HL-60 (cell line): ENCODE measurements around the gene NBDY.

ENCODE experiments used
- DNase-seq, 2 experiments: peaks; one replicate each; pipeline ENCODE4 v3.0.0-alpha.2; 2010 to 2020; ENCODE audit warnings: low read depth in 1 of 2, low spot score in 1 of 2
- H3K27ac ChIP-seq: fragments of 250-450 bp; sonication (Bioruptor Pico); replicated peaks from 2 replicates; pipeline ENCODE4 v1.5.1; 2020; ENCODE audit warnings: mild to moderate bottlenecking, moderate library complexity
- H3K27me3 ChIP-seq: fragments of 250-450 bp; sonication (Bioruptor Pico); 2 replicates; pipeline ENCODE4 v1.5.1; 2021; ENCODE audit warnings: mild to moderate bottlenecking, moderate library complexity; ENCODE audit not compliant: insufficient read depth, poor library complexity, severe bottlenecking
- H3K4me3 ChIP-seq: replicated peaks from 2 replicates; pipeline ENCODE4 v1.5.1; 2011; ENCODE audit warnings: mild to moderate bottlenecking, control low read depth, low read length; ENCODE audit not compliant: insufficient read depth
- GABPA ChIP-seq: IDR thresholded peaks from 2 replicates; pipeline ENCODE4 v1.6.1; 2012; ENCODE audit warnings: low read depth
- POLR2AphosphoS5 ChIP-seq: IDR thresholded peaks from 2 replicates; pipeline ENCODE4 v1.6.1; 2012; ENCODE audit warnings: low read depth
- SPI1 ChIP-seq: IDR thresholded peaks from 2 replicates; pipeline ENCODE4 v1.6.1; 2012; ENCODE audit warnings: low read depth, mild to moderate bottlenecking, borderline replicate concordance
- TF ChIP-seq, protein P1 (sequence below): IDR thresholded peaks from 2 replicates; pipeline ENCODE4 v1.6.1; 2012; ENCODE audit warnings: low read depth; ENCODE audit not compliant: insufficient replicate concordance
- TF ChIP-seq, protein P2 (sequence below): IDR thresholded peaks from one replicate; pipeline ENCODE4 v1.5.1; 2011; ENCODE audit warnings: low read length, control low read depth, inconsistent platforms; ENCODE audit not compliant: insufficient read depth

The NBDY gene

DNA sequence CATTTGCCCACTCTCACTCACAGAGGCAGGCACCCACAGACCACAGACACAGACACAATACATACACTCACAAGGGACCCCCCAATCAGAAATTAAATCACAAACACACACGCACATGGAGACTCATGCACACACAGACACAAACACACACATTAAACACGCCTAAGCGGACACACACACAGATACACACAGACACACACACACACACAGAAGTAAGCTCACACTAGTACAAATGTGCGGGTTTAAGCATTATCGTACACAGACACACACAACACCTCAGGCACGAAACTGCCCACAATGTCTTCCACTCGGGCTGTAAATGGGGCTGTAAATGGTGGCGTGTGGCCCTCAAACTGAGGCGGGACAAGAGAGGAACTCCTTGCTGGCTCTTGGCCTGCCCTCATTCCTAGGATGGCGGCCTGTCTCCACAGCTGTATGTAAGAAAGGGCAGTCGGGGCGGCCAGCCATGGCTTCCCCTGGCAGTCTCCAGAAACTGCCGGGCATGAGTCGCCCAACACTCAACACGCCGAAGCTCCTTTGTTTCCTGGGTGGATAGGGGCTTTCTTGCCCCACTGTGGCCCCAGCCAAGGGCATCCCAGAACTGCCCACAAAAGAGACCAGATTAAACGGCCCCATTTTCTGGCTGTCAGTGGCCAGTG, 53.9 kb downstream of the NBDY start:
- TF ChIP-seq, protein P1, sequence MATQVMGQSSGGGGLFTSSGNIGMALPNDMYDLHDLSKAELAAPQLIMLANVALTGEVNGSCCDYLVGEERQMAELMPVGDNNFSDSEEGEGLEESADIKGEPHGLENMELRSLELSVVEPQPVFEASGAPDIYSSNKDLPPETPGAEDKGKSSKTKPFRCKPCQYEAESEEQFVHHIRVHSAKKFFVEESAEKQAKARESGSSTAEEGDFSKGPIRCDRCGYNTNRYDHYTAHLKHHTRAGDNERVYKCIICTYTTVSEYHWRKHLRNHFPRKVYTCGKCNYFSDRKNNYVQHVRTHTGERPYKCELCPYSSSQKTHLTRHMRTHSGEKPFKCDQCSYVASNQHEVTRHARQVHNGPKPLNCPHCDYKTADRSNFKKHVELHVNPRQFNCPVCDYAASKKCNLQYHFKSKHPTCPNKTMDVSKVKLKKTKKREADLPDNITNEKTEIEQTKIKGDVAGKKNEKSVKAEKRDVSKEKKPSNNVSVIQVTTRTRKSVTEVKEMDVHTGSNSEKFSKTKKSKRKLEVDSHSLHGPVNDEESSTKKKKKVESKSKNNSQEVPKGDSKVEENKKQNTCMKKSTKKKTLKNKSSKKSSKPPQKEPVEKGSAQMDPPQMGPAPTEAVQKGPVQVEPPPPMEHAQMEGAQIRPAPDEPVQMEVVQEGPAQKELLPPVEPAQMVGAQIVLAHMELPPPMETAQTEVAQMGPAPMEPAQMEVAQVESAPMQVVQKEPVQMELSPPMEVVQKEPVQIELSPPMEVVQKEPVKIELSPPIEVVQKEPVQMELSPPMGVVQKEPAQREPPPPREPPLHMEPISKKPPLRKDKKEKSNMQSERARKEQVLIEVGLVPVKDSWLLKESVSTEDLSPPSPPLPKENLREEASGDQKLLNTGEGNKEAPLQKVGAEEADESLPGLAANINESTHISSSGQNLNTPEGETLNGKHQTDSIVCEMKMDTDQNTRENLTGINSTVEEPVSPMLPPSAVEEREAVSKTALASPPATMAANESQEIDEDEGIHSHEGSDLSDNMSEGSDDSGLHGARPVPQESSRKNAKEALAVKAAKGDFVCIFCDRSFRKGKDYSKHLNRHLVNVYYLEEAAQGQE: no peak
- TF ChIP-seq SPI1 (no peak), GABPA (no peak), POLR2AphosphoS5 (no peak)
- no peak for DNase-seq
- H3K27me3 ChIP-seq: no peaks in the 10 kb centered on the region
- no peak overlapping the region for H3K4me3 ChIP-seq
- H3K27ac ChIP-seq: peak overlapping the region; percentile 86

DNA sequence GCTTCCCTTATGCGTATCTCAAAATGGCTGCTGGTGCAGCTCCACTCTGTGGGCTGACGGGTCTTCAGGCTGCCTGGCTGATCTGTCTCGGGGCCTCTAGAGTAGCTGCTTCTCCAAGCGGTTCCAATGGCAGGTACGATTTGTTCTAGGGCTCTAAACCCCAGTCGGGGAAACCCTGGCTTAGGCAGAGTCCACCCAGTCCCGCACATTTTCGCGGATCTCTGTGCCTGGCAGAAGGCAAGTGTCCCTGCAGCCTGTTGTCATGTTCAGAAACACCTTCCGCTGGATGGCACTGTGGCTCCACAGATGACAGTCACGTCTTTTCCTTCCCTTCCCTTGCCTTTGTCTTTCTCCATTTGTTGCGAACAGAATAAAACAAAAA, 54.4 kb downstream of the NBDY start:
- peak in 1 of 2 experiments; percentile 73 for DNase-seq
- H3K27me3 ChIP-seq: no peaks in the 10 kb centered on the region
- no peak overlapping the region for H3K4me3 ChIP-seq
- TF ChIP-seq GABPA: no peak
- TF ChIP-seq POLR2AphosphoS5: no peak
- TF ChIP-seq, protein P1: no peak
- no peak for TF ChIP-seq SPI1
- TF ChIP-seq, protein P2, sequence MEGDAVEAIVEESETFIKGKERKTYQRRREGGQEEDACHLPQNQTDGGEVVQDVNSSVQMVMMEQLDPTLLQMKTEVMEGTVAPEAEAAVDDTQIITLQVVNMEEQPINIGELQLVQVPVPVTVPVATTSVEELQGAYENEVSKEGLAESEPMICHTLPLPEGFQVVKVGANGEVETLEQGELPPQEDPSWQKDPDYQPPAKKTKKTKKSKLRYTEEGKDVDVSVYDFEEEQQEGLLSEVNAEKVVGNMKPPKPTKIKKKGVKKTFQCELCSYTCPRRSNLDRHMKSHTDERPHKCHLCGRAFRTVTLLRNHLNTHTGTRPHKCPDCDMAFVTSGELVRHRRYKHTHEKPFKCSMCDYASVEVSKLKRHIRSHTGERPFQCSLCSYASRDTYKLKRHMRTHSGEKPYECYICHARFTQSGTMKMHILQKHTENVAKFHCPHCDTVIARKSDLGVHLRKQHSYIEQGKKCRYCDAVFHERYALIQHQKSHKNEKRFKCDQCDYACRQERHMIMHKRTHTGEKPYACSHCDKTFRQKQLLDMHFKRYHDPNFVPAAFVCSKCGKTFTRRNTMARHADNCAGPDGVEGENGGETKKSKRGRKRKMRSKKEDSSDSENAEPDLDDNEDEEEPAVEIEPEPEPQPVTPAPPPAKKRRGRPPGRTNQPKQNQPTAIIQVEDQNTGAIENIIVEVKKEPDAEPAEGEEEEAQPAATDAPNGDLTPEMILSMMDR: no peak
- peak overlapping the region; percentile 86 for H3K27ac ChIP-seq

DNA sequence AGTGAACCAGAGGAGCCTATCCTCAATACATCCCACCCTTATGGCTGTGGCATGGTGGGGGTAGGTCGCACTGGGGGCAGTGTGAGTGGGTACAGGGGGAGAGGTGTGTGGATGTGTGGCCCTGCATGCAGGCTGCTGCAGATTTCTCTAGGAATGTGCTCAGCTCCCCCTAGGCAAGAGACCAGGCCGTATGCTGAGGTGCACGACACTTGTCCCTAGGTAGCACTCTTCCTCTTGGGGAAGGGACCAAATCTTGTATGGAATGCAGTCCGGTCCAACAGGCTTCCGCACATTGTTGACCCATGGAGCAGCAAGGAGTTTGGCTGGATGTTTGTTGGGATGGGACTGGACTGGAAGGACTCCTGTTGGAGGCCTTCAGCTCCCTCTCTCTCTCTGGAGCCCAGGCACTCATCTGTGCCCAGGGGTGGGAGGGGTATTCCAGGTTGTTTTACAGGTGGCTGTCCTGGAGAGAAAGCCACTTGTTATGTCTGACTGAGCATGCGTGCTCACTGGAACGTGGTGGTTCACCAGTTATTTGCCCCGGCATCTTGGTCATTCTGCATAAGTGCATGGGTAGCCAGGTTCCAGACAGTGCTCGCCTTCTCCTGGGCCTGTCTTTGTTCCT, 55.1 kb downstream of the NBDY start:
- H3K27me3 ChIP-seq: no peaks in the 10 kb centered on the region
- H3K4me3 ChIP-seq: no peak overlapping the region
- DNase-seq: no peak
- TF ChIP-seq POLR2AphosphoS5 (no peak), SPI1 (no peak), GABPA (no peak)
- TF ChIP-seq, protein P2: no peak
- TF ChIP-seq, protein P1: no peak
- H3K27ac ChIP-seq: no peak overlapping the region
